ENCODE results near the gene GTPBP6.

Gene GTPBP6

GRCh38 chrX:363621-364375 is 45.2 kb upstream of the GTPBP6 start:
- no peaks in the 10 kb centered on the region for H3K27me3 ChIP-seq (ENCODE audit: control insufficient read depth in 1 of 2, insufficient read depth in 1 of 2, low read length in 2 of 2)
- DNase-seq, result no peak
- peaks cover 20% of the 10 kb centered on the region for H3K9me3 ChIP-seq (ENCODE audit: control insufficient read depth, low read length)
- H2BK5ac ChIP-seq (ENCODE audit: low read depth, low read length, poor library complexity, severe bottlenecking), result no peak overlapping the region
- no peak overlapping the region for H3K9ac ChIP-seq (ENCODE audit: low read length)
- H2BK12ac ChIP-seq (ENCODE audit: low read length in 2 of 2), result no peak overlapping the region
- peaks cover 8% of the 10 kb centered on the region for H3K4me1 ChIP-seq (ENCODE audit: control insufficient read depth, insufficient read depth, low read depth, low read length)
- H3K18ac ChIP-seq (ENCODE audit: low read depth in 1 of 2, low read length in 2 of 2), result no peak overlapping the region
- H3K4ac ChIP-seq (ENCODE audit: low read depth in 1 of 2, low read length in 2 of 2), result no peak overlapping the region
- no peak overlapping the region for H3K4me3 ChIP-seq (ENCODE audit: insufficient read depth in 1 of 2, low read depth in 1 of 2, low read length in 2 of 2)
- H3K27ac ChIP-seq (ENCODE audit: low read length, poor library complexity, severe bottlenecking), result no peak overlapping the region
- H4K8ac ChIP-seq (ENCODE audit: low read length), result no peak overlapping the region
- H3K23ac ChIP-seq (ENCODE audit: low read length in 2 of 2), result no peak overlapping the region
- H3K14ac ChIP-seq (ENCODE audit: low read length in 2 of 2), result peak overlapping the region in 1 of 2 experiments; percentile 37
- WGBS, result 95% methylated on average over 37 of the region's 37 CpGs
- no peak overlapping the region for H3K4me2 ChIP-seq (ENCODE audit: low read length, poor library complexity, severe bottlenecking)
- H2AK5ac ChIP-seq (ENCODE audit: low read length, severe bottlenecking), result no peak overlapping the region
- no peak overlapping the region for H2BK15ac ChIP-seq (ENCODE audit: low read depth, poor library complexity, severe bottlenecking)
- H3K36me3 ChIP-seq (ENCODE audit: control insufficient read depth in 1 of 2, insufficient read depth in 2 of 2, low read depth in 1 of 2, low read length in 2 of 2), result peaks cover 14 to 32% of the 10 kb centered on the region in 2 experiments
- no peak overlapping the region for H2AFZ ChIP-seq (ENCODE audit: low read depth, low read length)
- H4K91ac ChIP-seq (ENCODE audit: low read length), result no peak overlapping the region
- H3K79me1 ChIP-seq (replicated peaks; ENCODE audit: low read length, poor library complexity, severe bottlenecking), result peaks cover 36% of the 10 kb centered on the region
- no peak overlapping the region for H2BK120ac ChIP-seq (ENCODE audit: low read depth, low read length)

GRCh38 chrX:362937-363620 is 44.5 kb upstream of the GTPBP6 start:
- Histone ChIP-seq H3K23ac (ENCODE audit: low read length in 2 of 2) (no peak overlapping the region), H4K8ac (ENCODE audit: low read length) (no peak overlapping the region), H3K27me3 (ENCODE audit: control insufficient read depth in 1 of 2, insufficient read depth in 1 of 2, low read length in 2 of 2) (no peaks in the 10 kb centered on the region), H3K36me3 (ENCODE audit: control insufficient read depth in 1 of 2, insufficient read depth in 2 of 2, low read depth in 1 of 2, low read length in 2 of 2) (peaks cover 14 to 39% of the 10 kb centered on the region in 2 experiments), H2BK12ac (ENCODE audit: low read length in 2 of 2) (no peak overlapping the region), H3K4me1 (ENCODE audit: control insufficient read depth, insufficient read depth, low read depth, low read length) (peaks cover 4% of the 10 kb centered on the region), H3K4me3 (ENCODE audit: insufficient read depth in 1 of 2, low read depth in 1 of 2, low read length in 2 of 2) (no peak overlapping the region), H3K27ac (ENCODE audit: low read length, poor library complexity, severe bottlenecking) (no peak overlapping the region), H2BK120ac (ENCODE audit: low read depth, low read length) (no peak overlapping the region), H3K9me3 (ENCODE audit: control insufficient read depth, low read length) (peaks cover 20% of the 10 kb centered on the region), H3K9ac (ENCODE audit: low read length) (no peak overlapping the region), H3K14ac (ENCODE audit: low read length in 2 of 2) (no peak overlapping the region), H2AK5ac (ENCODE audit: low read length, severe bottlenecking) (no peak overlapping the region), H2BK15ac (ENCODE audit: low read depth, poor library complexity, severe bottlenecking) (no peak overlapping the region), H3K18ac (ENCODE audit: low read depth in 1 of 2, low read length in 2 of 2) (no peak overlapping the region), H2AFZ (ENCODE audit: low read depth, low read length) (no peak overlapping the region), H2BK5ac (ENCODE audit: low read depth, low read length, poor library complexity, severe bottlenecking) (no peak overlapping the region), H4K91ac (ENCODE audit: low read length) (no peak overlapping the region), H3K4me2 (ENCODE audit: low read length, poor library complexity, severe bottlenecking) (no peak overlapping the region), H3K79me1 (replicated peaks; ENCODE audit: low read length, poor library complexity, severe bottlenecking) (peaks cover 41% of the 10 kb centered on the region), H3K4ac (ENCODE audit: low read depth in 1 of 2, low read length in 2 of 2) (no peak overlapping the region)
- DNase-seq, result no peak
- WGBS, result 82% methylated on average over 38 of the region's 38 CpGs

GRCh38 chrX:362351-362750 is 43.8 kb upstream of the GTPBP6 start:
- no peak overlapping the region for H3K23ac ChIP-seq (ENCODE audit: low read length in 2 of 2)
- no peak overlapping the region for H3K27ac ChIP-seq (ENCODE audit: low read length, poor library complexity, severe bottlenecking)
- no peak overlapping the region for H4K91ac ChIP-seq (ENCODE audit: low read length)
- H3K4ac ChIP-seq (ENCODE audit: low read depth in 1 of 2, low read length in 2 of 2), result no peak overlapping the region
- no peaks in the 10 kb centered on the region for H3K27me3 ChIP-seq (ENCODE audit: control insufficient read depth in 1 of 2, insufficient read depth in 1 of 2, low read length in 2 of 2)
- peaks cover 14 to 44% of the 10 kb centered on the region in 2 experiments for H3K36me3 ChIP-seq (ENCODE audit: control insufficient read depth in 1 of 2, insufficient read depth in 2 of 2, low read depth in 1 of 2, low read length in 2 of 2)
- H2BK5ac ChIP-seq (ENCODE audit: low read depth, low read length, poor library complexity, severe bottlenecking), result no peak overlapping the region
- H2BK120ac ChIP-seq (ENCODE audit: low read depth, low read length), result no peak overlapping the region
- H2AK5ac ChIP-seq (ENCODE audit: low read length, severe bottlenecking), result no peak overlapping the region
- peaks cover 20% of the 10 kb centered on the region for H3K9me3 ChIP-seq (ENCODE audit: control insufficient read depth, low read length)
- no peak overlapping the region for H3K9ac ChIP-seq (ENCODE audit: low read length)
- no peak for DNase-seq
- H3K14ac ChIP-seq (ENCODE audit: low read length in 2 of 2), result no peak overlapping the region
- H3K4me1 ChIP-seq (ENCODE audit: control insufficient read depth, insufficient read depth, low read depth, low read length), result peaks cover 2% of the 10 kb centered on the region
- no peak overlapping the region for H4K8ac ChIP-seq (ENCODE audit: low read length)
- H3K4me2 ChIP-seq (ENCODE audit: low read length, poor library complexity, severe bottlenecking), result no peak overlapping the region
- H3K79me1 ChIP-seq (replicated peaks; ENCODE audit: low read length, poor library complexity, severe bottlenecking), result peaks cover 35% of the 10 kb centered on the region
- H2AFZ ChIP-seq (ENCODE audit: low read depth, low read length), result no peak overlapping the region
- H3K18ac ChIP-seq (ENCODE audit: low read depth in 1 of 2, low read length in 2 of 2), result no peak overlapping the region
- WGBS, result 96% methylated on average over 13 of the region's 13 CpGs
- no peak overlapping the region for H2BK12ac ChIP-seq (ENCODE audit: low read length in 2 of 2)
- no peak overlapping the region for H2BK15ac ChIP-seq (ENCODE audit: low read depth, poor library complexity, severe bottlenecking)
- no peak overlapping the region for H3K4me3 ChIP-seq (ENCODE audit: insufficient read depth in 1 of 2, low read depth in 1 of 2, low read length in 2 of 2)

Data from mesenchymal stem cell (in vitro differentiated cells and primary cell).